Kidney (tissue), 14 donors: ENCODE results near the gene TEX47. TPM values are rescaled to one million over a fixed set of nuclear protein-coding genes. Genes with fewer than 3 reads are reported as not detected.

Experiments used
- DNase-seq, 5 donors: peaks; one replicate each; pipeline ENCODE4 v3.0.0-alpha.2; 2013 to 2020
- FAIRE-seq: peaks from 2 replicates; lab custom pipeline; 2012; peaks lifted over from hg19 to GRCh38; lab: Jason Lieb, UNC
- H3K27ac ChIP-seq, 2 donors: one replicate each; pipeline ENCODE4 v1.7.0; 2013; ENCODE audit warnings: low read depth in 2 of 2, low read length in 2 of 2, inconsistent platforms in 1 of 2
- H3K27me3 ChIP-seq: one replicate; pipeline ENCODE4 v1.7.1; 2013; ENCODE audit warnings: low read length, inconsistent platforms; ENCODE audit not compliant: control insufficient read depth, insufficient read depth
- H3K36me3 ChIP-seq, 3 donors: one replicate each; pipeline versions ENCODE4 v1.7.0 to v1.7.1; 2013; ENCODE audit warnings: low read length in 3 of 3, control low read depth in 1 of 3, inconsistent platforms in 1 of 3; ENCODE audit not compliant: insufficient read depth in 3 of 3, control insufficient read depth in 2 of 3
- H3K4me1 ChIP-seq, 3 donors: one replicate each; pipeline versions ENCODE4 v1.7.0 to v1.7.1; 2013; ENCODE audit warnings: low read length in 3 of 3, inconsistent platforms in 1 of 3, low read depth in 1 of 3; ENCODE audit not compliant: control insufficient read depth in 2 of 3, insufficient read depth in 2 of 3
- H3K4me3 ChIP-seq, 3 donors: one replicate each; pipeline versions ENCODE4 v1.7.0 to v1.8.1; 2013; ENCODE audit warnings: low read length in 3 of 3, control low read depth in 1 of 3, inconsistent platforms in 1 of 3
- H3K9ac ChIP-seq, 3 donors: one replicate each; pipeline versions ENCODE4 v1.7.0 to v1.7.1; 2013; ENCODE audit warnings: low read length in 3 of 3, control low read depth in 1 of 3, inconsistent platforms in 1 of 3
- H3K9me3 ChIP-seq, 3 donors: one replicate each; pipeline versions ENCODE4 v1.7.0 to v1.7.1; 2013; ENCODE audit warnings: low read length in 3 of 3, control low read depth in 1 of 3, inconsistent platforms in 1 of 3; ENCODE audit not compliant: control insufficient read depth in 2 of 3, insufficient read depth in 1 of 3
- intact Hi-C: fragments of 100-400 bp; cut with DNase I; formaldehyde crosslinking; loops from one replicate; pipeline ENCODE4 v1.11.1; 2022
- polyA plus RNA-seq: library from polyadenylated mRNA; stranded (reverse); fragments of 350-450 nt; fragmentation: Illumina TruSeq; extraction: RNeasy Lipid Tissue Mini Kit (QIAGEN cat#74804); gene quantifications from one replicate; pipeline ENCODE4 v1.2.3, GENCODE V29; 2014; ENCODE audit warnings: low read depth, low replicate concordance; ENCODE audit not compliant: insufficient read depth
- total RNA-seq: library from RNA; stranded (reverse); fragmentation: NEBNext Ultra II Directional; extraction: Animal tissue kit (Norgen Biotek cat#: 25700); gene quantifications from one replicate; pipeline ENCODE4 v1.2.1, GENCODE V29; 2021
- TF ChIP-seq, protein P1 (sequence below): IDR thresholded peaks from 3 replicates; pipeline ENCODE4 v1.5.1; 2012; ENCODE audit warnings: mild to moderate bottlenecking, moderate library complexity, borderline replicate concordance; ENCODE audit not compliant: insufficient read depth; ENCODE audit errors: extremely low read depth
- donor health status: control.
- donor health status: control.
- donor health status: control.
- donor health status: control.
- donor health status: control.
- donor health status: DM: yes; HTN: yes; CAD: no.
- donor health status: Normal renal cell carcinoma (clear cell type).

TEX47 gene
- total and polyA plus RNA-seq, 2 donors from 2014 or later: not detected

- FAIRE-seq: peak; percentile 17
- H3K9ac ChIP-seq: no peak overlapping the region
Measured at GRCh38 chr7:88806280-88807037, 10.9 kb upstream of the TEX47 start.

DNA sequence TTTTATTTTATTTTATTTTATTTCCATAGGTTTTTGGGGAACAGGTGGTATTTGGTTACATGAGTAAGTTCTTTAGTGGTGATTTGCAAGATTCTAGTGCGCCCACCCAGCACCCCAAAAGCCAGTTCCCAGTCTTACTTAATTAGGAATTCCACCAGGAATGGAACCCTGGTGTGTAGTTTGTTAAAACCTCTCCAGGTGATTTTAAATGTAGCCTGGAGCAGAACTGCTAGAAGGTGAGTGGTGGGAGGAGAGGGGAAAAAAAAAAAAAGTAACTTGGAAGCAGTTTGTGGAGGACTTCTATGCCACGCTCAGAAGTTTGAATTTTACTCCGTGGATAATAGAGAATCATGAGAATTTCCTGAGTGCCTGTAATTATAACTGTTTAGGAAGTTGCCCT lies 5.5 kb upstream of the TEX47 start:
- DNase-seq (no peak), FAIRE-seq (no peak)
- Histone ChIP-seq H3K27me3 (no peaks in the 10 kb centered on the region), H3K27ac (no peak overlapping the region), H3K4me1 (no peaks in the 10 kb centered on the region), H3K9ac (no peak overlapping the region), H3K9me3 (no peaks in the 10 kb centered on the region), H3K4me3 (no peak overlapping the region), H3K36me3 (no peaks in the 10 kb centered on the region)
- intact Hi-C loops: no loop called here
- TF ChIP-seq, protein P1, sequence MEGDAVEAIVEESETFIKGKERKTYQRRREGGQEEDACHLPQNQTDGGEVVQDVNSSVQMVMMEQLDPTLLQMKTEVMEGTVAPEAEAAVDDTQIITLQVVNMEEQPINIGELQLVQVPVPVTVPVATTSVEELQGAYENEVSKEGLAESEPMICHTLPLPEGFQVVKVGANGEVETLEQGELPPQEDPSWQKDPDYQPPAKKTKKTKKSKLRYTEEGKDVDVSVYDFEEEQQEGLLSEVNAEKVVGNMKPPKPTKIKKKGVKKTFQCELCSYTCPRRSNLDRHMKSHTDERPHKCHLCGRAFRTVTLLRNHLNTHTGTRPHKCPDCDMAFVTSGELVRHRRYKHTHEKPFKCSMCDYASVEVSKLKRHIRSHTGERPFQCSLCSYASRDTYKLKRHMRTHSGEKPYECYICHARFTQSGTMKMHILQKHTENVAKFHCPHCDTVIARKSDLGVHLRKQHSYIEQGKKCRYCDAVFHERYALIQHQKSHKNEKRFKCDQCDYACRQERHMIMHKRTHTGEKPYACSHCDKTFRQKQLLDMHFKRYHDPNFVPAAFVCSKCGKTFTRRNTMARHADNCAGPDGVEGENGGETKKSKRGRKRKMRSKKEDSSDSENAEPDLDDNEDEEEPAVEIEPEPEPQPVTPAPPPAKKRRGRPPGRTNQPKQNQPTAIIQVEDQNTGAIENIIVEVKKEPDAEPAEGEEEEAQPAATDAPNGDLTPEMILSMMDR: no peak

More at GRCh38 chr7:88806280-88807037, 10.9 kb upstream of the TEX47 start:
- TF ChIP-seq, protein P1: no peak
- Histone ChIP-seq H3K4me1 (no peaks in the 10 kb centered on the region), H3K4me3 (peak overlapping the region in 1 of 3 donors; percentile 20), H3K9me3 (no peaks in the 10 kb centered on the region), H3K27ac (peak overlapping the region in 1 of 2 donors; percentile 73), H3K27me3 (no peaks in the 10 kb centered on the region), H3K36me3 (no peaks in the 10 kb centered on the region)
- peak in 1 of 5 donors; percentile 6 for DNase-seq
- intact Hi-C loops: no loop called here

DNA sequence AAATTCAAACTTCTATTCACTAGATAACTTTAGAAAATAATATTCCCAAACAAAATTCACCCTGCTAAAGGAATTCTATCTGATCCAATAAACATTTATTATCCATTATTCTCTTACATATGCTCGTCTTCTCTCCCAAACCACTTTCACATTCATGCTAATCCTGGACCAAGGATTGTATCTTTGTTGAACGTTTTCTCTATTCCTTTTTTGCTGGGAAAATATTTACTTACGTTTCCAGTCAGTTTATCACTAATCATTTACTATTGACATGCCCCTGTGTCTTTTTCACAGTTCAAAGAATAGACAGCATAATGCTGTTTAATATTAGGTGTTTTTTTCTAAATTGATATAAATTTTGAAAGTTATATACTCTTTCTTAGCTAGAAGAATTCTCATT lies 3.2 kb downstream of the TEX47 start:
- H3K4me3 ChIP-seq: no peak overlapping the region
- intact Hi-C loops: no loop called here
- DNase-seq: no peak
- no peaks in the 10 kb centered on the region for H3K36me3 ChIP-seq
- TF ChIP-seq, protein P1: no peak
- H3K27ac ChIP-seq: no peak overlapping the region
- no peak for FAIRE-seq
- H3K9me3 ChIP-seq: no peaks in the 10 kb centered on the region
- H3K9ac ChIP-seq: no peak overlapping the region
- no peaks in the 10 kb centered on the region for H3K4me1 ChIP-seq
- no peaks in the 10 kb centered on the region for H3K27me3 ChIP-seq

DNA sequence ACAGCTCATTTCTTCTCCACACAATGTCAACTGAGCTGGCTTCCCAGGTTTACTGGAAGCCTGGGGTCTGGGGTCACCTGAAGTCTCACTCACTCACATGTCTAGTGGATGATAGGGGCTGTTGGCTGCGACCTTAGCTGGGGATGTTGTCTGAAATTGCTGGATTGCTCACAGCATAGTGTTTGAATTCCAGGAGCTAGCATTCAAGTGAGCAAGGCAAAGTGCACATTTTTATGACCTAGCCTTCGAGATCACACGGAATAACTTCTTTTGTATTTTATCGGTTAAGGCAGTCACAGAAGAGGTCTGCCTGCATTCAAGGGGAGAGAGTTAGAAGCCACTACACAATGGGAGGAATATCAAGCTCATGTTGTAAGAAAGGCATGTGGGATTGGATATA lies 3.6 kb downstream of the TEX47 start:
- Histone ChIP-seq H3K9me3 (no peaks in the 10 kb centered on the region), H3K36me3 (no peaks in the 10 kb centered on the region), H3K27ac (no peak overlapping the region), H3K4me3 (no peak overlapping the region), H3K4me1 (no peaks in the 10 kb centered on the region), H3K9ac (no peak overlapping the region), H3K27me3 (no peaks in the 10 kb centered on the region)
- FAIRE-seq: no peak
- TF ChIP-seq, protein P1: no peak
- intact Hi-C loops: no loop called here
- peak in 1 of 5 donors; percentile 14 for DNase-seq
